Kidney epithelial cell (primary cell): ENCODE measurements around the gene CA5B. TPM values are rescaled to one million over a fixed set of nuclear protein-coding genes. Genes with fewer than 3 reads are reported as not detected.
"Not testable (repeated sequence)": the region's sequence is repeated elsewhere in the genome, so short reads cannot be mapped to it uniquely, and the experiment has no call there.

Experiments used
- DNase-seq: peaks from one replicate; pipeline ENCODE4 v3.0.0-alpha.2; 2010; ENCODE audit warnings: low read depth
- H3K27me3 ChIP-seq: 2 replicates; pipeline ENCODE4 v1.6.0; 2011; ENCODE audit warnings: low read length; ENCODE audit not compliant: control insufficient read depth, insufficient read depth
- H3K36me3 ChIP-seq: 2 replicates; pipeline ENCODE4 v1.5.1; 2011; ENCODE audit warnings: low read length; ENCODE audit not compliant: control insufficient read depth, insufficient read depth
- H3K4me3 ChIP-seq: 2 replicates; pipeline ENCODE4 v1.5.1; 2011; ENCODE audit warnings: low read depth, mild to moderate bottlenecking, control low read depth, low read length
- total RNA-seq: library from RNA; depleted of rRNA; stranded (reverse); fragments of >200 nt; gene quantifications from 2 replicates; pipeline ENCODE4 v1.2.3, GENCODE V29; 2015
- TF ChIP-seq, protein P1 (sequence below): IDR thresholded peaks from 2 replicates; pipeline ENCODE4 v1.5.1; 2011; ENCODE audit warnings: mild to moderate bottlenecking, moderate library complexity, low read length, control low read depth, inconsistent platforms; ENCODE audit not compliant: insufficient read depth, poor library complexity, severe bottlenecking

The CA5B gene, protein sequence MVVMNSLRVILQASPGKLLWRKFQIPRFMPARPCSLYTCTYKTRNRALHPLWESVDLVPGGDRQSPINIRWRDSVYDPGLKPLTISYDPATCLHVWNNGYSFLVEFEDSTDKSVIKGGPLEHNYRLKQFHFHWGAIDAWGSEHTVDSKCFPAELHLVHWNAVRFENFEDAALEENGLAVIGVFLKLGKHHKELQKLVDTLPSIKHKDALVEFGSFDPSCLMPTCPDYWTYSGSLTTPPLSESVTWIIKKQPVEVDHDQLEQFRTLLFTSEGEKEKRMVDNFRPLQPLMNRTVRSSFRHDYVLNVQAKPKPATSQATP
- total RNA-seq: 6.1 and 8.4 TPM in 2 replicates

DNA sequence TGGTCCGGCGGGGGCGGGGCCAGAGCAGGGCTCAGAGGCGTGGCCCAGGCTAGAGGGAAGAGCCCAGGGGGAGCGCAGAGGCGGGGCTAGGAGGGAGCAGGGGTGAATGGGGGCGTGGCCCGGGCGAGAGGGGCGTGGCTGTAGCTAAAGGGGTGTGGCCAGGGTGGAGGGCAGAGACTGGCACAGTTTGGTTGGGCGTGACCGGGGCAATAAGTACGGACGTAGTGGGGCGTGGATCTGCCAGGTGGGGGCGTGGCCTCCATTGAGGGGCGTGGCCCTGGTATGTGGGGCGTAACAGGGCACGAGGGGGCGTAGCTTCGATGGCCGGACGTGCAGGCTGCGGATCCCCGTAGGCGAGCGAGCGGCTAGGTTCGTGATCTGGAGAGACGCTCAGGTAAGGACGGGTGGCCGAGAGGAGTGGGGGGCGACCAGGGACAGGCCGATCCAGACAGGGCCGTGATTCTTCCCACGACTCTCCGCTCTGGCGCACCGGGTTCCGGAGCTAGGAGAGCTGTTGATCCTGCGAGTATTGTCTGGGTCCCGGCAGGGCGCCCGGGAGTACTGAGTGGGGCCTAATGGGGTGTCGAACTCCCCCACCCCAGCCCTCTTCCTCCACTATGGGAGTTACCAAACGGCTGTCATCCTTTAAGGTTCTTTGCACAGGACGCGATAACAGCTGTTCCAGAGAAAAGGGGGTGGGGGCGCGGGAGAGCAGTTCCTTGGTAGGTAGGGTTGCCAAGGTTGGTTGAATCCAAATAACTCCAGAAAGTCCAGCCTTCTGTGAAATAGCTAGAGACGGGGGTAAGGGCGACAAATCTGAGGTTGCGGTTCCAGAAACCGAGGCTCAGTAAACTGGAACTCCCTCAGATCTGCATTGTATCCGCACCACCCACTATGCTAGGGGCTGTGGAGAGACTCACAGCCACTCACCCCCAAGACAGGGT, at the start of gene CA5B:
CA5B (plus strand) TSS at position 312 of the 944 bp plus-strand sequence. CDS start 11,754 bp downstream, outside the sequence.
- Histone ChIP-seq H3K27me3 (no peaks in the 10 kb centered on the region), H3K4me3 (peak within 1 kb of the TSS; percentile 59), H3K36me3 (no peaks in the 10 kb centered on the region)
- TF ChIP-seq, protein P1, sequence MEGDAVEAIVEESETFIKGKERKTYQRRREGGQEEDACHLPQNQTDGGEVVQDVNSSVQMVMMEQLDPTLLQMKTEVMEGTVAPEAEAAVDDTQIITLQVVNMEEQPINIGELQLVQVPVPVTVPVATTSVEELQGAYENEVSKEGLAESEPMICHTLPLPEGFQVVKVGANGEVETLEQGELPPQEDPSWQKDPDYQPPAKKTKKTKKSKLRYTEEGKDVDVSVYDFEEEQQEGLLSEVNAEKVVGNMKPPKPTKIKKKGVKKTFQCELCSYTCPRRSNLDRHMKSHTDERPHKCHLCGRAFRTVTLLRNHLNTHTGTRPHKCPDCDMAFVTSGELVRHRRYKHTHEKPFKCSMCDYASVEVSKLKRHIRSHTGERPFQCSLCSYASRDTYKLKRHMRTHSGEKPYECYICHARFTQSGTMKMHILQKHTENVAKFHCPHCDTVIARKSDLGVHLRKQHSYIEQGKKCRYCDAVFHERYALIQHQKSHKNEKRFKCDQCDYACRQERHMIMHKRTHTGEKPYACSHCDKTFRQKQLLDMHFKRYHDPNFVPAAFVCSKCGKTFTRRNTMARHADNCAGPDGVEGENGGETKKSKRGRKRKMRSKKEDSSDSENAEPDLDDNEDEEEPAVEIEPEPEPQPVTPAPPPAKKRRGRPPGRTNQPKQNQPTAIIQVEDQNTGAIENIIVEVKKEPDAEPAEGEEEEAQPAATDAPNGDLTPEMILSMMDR: no peak
- peak; percentile 73 for DNase-seq

DNA sequence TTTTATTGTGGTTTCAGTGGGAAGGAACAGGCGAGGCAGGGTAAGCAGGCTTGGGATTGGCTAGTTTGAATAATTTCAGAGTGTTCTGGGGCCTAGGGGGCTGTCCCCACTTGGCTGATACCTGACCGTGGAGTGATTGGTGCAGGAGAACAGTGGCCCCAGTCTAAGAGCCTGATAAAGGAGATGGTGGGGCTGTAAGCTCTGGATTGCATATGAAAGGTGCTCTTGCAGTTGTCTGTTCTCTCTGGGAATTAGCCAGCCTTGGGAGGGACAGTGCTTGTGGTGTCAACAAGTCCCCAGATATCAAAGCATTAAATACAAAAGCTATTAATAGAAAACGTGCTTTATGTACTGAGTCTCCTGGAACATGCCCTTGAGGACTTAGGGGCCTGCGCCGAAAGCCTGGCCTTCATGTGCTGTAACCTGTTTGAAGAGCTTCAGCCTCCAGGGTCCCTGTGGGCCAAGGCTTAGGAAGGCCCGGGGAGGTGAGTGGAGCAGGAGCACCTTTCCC, 43.1 kb upstream of the CA5B start:
- TF ChIP-seq, protein P1: no peak
- no peak for DNase-seq
- Histone ChIP-seq H3K27me3 (no peaks in the 10 kb centered on the region), H3K36me3 (no peaks in the 10 kb centered on the region), H3K4me3 (no peak overlapping the region)

DNA sequence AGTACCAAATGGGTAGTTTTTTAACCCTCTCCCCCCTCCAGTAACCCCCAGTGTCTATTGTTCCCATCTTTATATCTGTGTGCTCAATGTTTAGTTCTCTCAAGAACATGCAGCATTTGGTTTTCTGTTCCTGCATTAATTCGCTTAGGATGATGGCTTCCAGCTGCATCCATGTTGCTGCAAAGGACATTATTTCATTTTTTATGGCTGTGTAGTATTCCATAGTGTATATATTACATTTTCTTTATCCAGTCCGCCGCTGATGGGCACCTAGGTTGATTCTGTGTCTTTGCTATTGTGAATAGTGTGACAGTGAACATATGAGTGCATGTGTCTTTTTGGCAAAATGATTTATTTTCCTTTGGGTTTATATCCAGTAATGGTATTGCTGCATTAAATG, 41.6 kb upstream of the CA5B start:
- TF ChIP-seq, protein P1: no peak
- H3K27me3 ChIP-seq: no peaks in the 10 kb centered on the region
- no peaks in the 10 kb centered on the region for H3K36me3 ChIP-seq
- no peak for DNase-seq
- no peak overlapping the region for H3K4me3 ChIP-seq

DNA sequence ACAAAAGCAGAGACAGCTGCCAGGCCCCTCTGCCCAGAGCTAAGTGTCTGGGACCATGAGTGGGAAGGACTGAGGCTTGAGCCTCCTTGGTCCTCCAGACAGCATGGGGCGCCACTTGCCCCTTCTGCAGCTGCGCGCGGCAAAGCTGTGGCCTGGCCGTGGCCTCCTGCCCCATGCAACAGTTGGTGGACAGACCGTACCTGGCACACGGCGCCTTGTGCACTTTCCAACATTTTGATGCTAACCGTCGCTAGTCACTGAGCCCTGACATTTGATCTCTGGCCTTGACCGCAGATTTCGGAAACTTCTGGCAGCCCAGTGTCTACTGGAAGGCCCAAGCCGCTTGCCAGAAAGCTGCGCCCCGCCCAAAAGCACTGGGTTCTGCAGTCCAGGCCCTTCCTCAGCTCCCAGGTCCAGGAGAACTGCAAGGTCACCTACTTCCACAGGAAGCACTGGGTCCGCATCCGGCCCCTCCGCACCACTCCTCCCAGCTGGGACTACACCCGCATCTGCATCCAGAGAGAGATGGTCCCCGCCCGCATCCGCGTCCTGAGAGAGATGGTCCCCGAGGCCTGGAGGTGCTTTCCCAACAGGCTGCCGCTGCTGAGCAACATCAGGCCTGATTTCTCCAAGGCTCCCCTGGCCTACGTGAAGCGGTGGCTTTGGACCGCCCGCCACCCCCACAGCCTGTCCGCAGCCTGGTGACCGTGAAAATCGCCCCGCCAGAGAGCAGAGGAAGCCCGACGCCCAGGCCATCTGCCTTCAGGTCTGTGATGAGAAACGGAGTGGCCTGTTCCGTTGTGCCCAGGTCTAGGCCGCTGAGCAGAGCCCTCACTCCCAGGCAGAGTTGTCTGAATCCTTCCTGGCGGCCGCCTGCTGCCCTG, 35.3 kb upstream of the CA5B start:
- DNase-seq: no peak
- no peak overlapping the region for H3K4me3 ChIP-seq
- TF ChIP-seq, protein P1: no peak
- H3K36me3 ChIP-seq: no peaks in the 10 kb centered on the region
- no peaks in the 10 kb centered on the region for H3K27me3 ChIP-seq

DNA sequence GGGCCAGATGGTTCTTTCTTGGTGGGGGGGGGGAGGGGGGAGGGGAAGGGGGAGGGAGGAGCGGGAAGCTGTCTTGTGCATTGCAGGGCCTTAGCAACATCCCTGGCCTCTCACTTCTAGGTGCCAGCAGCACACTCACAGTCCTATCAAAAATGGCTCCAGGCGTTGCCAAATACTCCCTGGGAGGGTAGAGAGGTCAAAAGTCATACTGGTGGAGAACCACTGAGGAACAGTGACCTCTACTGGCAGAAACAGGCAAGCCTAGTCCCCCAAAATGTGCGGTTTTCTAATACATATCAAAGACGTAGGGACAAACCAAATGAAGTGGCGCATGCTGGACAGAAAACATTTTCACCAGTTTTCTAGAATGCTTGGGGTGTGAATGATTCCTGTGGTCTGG, 34.3 kb upstream of the CA5B start:
- H3K36me3 ChIP-seq, H3K4me3 ChIP-seq, DNase-seq, H3K27me3 ChIP-seq: not testable (repeated sequence)

DNA sequence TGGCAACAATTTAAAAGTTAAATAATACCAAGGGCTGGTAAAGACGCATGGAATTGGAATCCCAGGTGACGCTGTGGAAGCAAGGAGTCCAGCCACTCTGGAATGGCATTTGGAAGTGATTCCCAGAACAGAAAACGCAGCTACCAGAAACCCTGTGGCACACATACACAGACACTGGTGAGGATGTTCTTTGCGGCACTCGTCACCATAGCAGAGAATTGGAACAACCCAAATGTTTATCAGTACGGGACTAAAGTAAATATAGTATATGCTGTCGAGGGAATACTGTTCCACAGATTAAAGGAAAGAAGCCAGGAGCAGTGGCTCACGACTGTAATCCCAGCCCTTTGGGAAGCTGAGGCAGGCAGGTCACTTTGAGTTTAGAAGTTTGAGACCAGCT, 33.8 kb upstream of the CA5B start:
- not testable (repeated sequence) for DNase-seq, H3K4me3 ChIP-seq, H3K36me3 ChIP-seq, H3K27me3 ChIP-seq
